ENCODE data around the gene ATG4A.

Gene ATG4A

DNA sequence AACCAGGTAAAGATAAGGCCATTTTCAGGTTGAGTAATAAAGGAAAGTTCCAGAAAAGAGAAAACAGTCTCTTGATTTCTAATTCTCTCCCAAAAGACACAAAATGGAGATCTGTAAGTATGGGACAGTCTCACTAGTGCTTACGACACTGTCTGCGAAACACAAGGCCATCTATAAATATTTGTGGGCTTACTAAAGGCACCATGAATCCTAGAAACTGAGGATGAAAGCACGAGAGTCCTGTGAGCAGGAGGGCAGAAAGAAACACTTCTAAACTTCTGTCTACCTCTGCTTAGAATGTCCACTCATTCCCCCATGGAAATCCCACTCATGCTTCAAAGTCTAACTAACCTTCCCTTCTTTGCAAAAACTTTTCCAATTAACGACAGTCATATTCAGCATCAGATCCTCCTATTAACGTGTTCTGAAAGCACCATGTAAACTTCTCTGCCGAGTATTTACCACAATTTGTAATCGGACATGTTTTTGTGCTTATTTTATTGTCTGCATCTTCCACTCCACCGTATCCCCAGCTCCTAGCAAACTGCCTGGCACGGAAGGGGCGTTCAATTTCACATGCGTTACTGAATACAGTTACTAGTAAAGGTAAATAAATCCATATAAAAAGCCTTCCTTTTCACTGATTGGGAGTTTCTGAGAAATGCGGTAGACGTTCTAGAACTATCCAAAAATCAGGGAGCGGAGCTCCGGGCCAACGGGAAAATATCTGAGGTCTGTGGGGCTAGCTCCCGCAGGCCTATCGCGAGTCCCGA, 901 bp upstream of the ATG4A start:
- TF ChIP-seq, protein P1, sequence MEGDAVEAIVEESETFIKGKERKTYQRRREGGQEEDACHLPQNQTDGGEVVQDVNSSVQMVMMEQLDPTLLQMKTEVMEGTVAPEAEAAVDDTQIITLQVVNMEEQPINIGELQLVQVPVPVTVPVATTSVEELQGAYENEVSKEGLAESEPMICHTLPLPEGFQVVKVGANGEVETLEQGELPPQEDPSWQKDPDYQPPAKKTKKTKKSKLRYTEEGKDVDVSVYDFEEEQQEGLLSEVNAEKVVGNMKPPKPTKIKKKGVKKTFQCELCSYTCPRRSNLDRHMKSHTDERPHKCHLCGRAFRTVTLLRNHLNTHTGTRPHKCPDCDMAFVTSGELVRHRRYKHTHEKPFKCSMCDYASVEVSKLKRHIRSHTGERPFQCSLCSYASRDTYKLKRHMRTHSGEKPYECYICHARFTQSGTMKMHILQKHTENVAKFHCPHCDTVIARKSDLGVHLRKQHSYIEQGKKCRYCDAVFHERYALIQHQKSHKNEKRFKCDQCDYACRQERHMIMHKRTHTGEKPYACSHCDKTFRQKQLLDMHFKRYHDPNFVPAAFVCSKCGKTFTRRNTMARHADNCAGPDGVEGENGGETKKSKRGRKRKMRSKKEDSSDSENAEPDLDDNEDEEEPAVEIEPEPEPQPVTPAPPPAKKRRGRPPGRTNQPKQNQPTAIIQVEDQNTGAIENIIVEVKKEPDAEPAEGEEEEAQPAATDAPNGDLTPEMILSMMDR (IDR thresholded peaks at IDR 0.05), result no peak

DNA sequence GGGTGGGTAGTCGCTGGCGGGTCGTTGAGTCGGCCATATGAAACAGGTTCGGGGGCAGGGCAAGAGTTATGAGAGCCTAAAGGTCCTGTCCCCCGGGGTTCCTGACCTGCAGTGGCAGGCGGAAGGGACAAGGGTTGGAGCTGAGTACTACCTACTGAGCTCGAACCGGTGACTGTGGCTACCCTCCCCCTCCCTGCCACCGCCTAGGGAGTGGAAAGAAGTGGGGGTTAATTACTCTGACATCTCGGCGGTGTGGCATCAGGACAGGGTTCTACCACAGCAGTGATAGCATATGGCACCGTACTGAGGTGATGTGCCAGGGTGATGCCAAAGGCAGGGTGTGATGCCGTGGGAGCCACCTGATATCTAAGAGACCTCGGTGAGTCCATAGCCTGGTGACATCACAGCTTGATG, 307 bp downstream of the ATG4A start:
- TF ChIP-seq, protein P1 (IDR thresholded peaks at IDR 0.05), result no peak

DNA sequence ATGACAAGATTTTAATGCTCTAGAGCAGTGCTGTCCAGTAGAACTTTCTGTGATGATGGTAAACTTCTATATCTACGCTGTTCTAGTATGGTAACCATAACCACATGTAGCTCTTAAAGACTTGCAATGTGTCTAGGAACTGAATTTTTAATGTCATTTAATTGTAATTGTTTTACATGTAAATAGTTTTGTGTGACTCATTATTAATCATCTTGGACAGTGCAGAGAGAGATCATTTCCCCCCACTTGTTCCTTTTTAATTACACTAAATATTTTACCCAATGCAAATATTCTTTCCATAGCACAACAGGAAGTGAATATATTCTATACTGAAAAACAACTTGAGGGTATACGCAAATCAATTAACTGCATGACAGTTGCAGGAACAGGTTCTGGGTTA, 5.8 kb downstream of the ATG4A start:
- TF ChIP-seq, protein P1 (IDR thresholded peaks at IDR 0.05), result no peak

DNA sequence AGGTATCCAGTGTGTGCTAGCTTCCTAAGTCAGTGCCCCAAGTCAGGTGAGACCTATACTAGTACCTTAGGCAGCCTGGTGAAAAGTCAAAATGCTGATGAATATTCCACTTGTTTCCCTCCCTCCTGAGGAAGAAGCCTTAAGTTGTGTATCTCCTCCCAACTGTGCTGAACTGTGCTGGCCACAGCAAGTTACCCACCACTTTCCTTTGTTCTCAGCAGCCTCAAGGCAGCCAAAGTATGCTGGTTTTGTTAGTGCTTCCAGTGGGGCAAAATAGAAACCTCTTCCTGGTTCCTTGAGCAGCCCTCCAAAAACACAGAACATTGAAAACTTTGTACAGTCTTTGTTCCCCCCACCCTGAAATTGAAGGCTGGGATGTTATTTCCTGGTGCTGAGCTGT, 13.9 kb downstream of the ATG4A start:
- TF ChIP-seq, protein P1 (IDR thresholded peaks at IDR 0.05), result no peak

DNA sequence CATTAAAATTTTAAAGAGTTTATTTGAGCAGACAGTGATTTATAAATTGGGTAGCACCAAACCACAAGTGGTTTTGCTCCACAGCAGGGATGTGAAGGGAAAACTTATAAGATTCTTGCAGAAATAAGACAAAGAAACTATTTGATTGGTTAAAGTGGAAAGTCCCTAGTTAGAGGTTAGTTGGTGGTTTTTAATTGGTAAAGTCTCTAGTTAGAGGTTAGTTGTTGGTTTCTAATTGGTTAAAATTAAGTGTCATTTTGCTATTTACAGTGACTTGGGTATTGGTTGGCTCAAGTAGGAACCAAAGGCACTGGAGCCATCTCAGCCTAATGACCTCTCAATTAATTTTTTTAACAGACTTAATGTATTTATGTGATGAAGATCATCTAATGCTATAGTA, 23.0 kb downstream of the ATG4A start:
- TF ChIP-seq, protein P1 (IDR thresholded peaks at IDR 0.05), result no peak

DNA sequence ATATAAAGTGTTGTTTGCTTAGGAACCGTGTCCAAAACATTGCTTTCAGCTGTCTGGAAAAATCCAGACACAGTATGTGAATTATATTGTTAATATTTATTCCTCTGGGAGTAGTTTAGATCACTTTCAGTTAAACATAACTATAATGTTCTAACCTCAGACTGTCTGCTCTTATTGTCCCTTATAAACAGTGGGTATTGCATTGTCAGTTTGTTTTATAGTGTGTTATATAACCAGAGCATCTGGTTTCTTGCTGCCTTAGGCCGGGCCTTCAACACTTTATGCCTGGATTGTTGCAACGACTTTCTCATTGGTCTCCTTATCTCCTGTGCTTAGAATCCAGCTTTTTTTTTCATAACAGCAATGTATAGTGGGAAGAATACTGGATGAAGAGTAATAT, 26.4 kb downstream of the ATG4A start:
- TF ChIP-seq, protein P1 (IDR thresholded peaks at IDR 0.05), result no peak

DNA sequence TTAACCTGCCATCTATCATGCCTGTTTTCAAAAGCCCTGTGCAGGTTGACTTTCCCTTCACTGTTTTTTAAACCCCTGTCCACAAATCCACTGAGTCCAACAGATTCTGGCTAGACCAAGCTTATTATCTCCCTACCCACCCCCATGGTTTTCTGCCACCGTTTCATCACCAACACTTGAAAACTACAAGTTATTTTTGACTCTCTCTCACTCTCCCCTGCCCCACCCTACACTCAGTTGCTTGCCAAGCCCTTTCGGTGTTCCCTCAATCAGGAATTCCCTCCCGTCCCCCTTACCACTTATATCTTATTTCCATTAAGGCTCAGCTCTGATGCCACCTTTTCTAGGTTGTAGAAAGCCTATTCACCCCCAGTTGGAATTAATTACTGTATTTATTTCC, 29.7 kb downstream of the ATG4A start:
- TF ChIP-seq, protein P1 (IDR thresholded peaks at IDR 0.05), result no peak

DNA sequence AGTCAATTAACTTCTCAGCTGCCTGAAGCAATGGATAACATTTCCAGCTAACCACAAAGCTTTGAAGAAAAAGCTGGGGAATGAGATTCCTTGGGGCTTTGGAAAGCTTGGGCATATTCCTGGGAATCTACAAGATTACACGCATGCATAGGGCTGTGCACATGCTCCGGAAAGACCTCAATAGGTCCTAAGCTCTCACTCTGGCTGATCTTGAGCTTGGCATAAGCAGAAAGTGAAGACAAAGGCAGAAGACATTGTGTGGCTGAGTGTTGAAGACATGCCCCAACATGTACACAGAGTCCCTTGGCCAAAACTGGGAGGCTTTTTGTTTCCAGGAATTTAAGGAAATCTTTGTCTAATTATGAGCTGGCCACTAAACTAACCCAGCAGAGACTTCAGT, 31.2 kb downstream of the ATG4A start:
- TF ChIP-seq, protein P1 (IDR thresholded peaks at IDR 0.05), result no peak
